CD4-positive, alpha-beta T cell treated with Interleukin-6 at 100 ng/mL for 8 hours (primary cell): Measurements from ENCODE around the gene ERICH2.

ENCODE experiments used
- DNase-seq: peaks from one replicate; pipeline ENCODE4 v3.0.0-alpha.2; 2020; ENCODE audit warnings: mixed read lengths, low spot score

Gene ERICH2

DNA sequence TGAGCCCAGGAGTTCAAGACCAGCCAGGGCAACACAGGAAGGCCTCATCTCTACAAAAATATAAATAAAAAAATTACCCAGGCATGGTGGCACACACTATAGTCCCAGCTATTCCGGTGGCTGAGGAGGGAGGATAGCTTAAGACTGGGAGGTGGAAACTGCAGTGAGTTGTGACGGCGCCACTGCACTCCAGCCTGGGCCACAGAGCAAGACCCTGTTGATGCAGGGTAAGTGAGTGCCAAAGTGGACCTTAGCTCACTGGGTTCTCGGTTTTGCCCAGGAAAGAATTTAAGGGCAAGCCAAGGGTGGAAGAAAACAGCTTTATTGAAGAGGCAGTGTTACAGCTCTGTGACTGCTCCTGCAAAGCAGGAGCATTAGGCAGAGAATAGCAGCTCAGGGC lies 6.9 kb upstream of the ERICH2 start:
- DNase-seq, result no peak

- no peak for DNase-seq
These were observed 5.3 kb upstream of the ERICH2 start for GRCh38 chr2:170764880-170765261.

GRCh38 chr2:170766693-170767092 lies 3.5 kb upstream of the ERICH2 start:
- no peak for DNase-seq

- DNase-seq, result peak; percentile 67
These were observed 635 bp downstream of the ERICH2 start for GRCh38 chr2:170770606-170771420.

DNA sequence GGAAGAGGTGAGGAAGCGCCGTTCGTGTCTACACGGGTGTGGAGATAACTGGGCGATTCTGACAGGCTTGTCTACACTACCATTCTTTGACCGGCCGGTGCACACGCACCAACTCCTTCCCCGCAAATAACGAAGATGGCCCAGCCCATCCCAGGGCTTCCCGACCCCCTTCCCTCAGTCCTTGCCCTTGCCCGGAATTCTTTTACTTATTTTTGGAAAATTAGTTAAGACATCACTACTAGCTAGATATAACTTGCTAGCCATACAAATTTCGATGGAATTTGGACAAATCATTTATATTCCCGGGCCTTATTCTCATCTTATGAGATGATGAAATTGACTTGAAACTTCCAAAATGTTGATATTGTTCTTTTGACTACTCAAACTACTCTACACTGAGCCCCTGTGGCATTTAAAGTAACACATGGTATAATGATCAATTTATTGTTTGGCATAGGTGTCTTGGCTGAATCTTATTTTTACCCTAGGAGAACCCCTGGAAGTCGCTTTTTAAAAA lies 1.3 kb downstream of the ERICH2 start:
- no peak for DNase-seq

DNA sequence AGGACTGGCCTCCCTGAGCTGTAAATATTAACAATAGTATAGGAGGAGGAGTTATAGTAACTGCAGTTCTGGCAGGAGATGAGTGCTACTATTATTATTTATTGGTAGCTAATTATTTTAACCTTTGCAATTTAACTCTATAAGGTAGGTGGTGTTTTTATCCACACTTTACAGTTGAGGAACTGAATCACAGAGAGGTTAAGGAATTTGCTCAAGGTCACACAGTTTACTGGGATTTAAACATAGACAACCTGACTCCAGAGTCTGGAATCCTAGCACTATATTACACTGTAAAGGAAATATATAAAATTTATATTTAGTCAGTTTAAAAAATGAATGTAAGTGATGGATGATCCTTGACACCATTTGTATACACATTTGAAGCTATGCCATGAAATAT lies 2.1 kb downstream of the ERICH2 start:
- DNase-seq, result no peak

GRCh38 chr2:170774074-170774473 lies 3.9 kb downstream of the ERICH2 start:
- DNase-seq, result no peak

DNA sequence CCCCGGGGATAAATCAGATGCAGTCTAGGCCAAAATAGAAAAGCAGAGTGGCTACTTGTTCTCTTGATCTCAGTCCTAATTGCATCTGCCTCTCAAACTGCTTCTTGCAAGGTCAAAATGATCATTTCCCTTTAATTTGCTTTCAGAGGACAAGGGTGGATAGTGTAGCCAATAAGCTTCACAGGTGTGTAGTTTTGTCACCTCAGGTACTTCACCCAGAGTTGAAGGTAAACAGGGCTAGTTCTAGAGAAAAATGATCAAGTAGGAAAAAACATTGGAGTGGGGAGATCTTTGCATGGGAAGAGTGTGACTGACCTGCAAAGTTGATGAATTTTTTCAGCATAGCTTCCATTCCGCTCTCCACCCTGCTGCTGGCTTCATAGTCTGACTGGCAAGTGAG lies 8.7 kb downstream of the ERICH2 start:
- DNase-seq, result no peak

DNA sequence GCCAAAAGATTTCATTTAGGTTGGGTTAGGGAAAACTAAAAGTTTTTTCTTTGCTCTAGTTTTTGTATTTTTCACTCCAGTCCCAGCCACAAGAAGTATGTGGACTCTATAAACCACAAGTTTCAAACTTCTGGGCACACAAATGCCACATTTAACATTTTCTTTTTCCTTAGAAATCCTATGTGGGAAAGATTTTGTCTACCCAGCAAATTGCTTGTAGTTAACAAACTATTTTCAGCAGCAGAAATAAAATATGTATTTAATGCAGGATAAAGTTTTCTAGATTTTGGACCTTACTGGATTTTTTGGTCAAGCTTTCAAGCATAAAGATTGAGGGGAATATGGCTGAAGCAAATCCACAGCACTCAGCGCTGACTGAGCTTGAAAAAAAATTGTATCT lies 9.1 kb downstream of the ERICH2 start:
- DNase-seq, result no peak

- DNase-seq, result no peak
These were observed 12.5 kb downstream of the ERICH2 start for GRCh38 chr2:170782673-170783072.

DNA sequence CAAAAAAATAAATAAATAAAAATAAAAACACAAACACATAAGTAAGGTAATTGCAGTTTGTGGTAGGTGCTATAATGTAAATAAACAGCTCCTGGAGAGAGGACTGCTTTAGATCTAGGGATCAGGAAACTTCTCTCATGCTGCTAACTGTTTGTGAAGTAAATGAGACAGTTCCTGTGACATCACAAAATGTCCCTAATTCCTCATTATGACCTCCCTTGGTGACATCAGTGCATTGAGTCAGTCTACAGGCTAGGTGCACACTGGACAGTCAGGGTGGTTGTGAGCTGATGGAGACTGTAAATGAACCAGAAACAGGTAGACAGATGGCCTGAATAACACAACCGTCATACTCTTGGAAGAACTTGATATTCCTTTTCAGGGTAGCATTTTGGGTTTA lies 13.4 kb downstream of the ERICH2 start:
- DNase-seq, result no peak

DNA sequence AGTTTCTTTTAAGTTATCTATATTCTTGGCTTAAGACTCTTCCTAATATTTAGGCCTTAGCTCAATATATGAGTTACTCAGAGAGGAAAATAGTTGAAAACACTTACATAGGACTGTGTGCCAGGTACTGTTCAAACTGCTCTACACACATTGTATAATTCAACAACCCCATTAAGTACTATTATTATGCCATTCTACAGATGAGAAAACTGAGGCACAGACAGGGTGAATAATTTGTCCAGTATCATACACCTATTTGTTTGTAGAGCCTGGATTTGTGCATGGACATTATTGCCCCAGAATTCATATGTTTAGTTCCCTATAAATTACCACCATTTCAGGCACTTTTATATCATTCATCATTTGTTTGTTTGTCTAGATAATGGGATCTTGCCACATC lies 28.8 kb downstream of the ERICH2 start:
- no peak for DNase-seq

- DNase-seq, result no peak
These were observed 36.4 kb downstream of the ERICH2 start for GRCh38 chr2:170806548-170806947.

GRCh38 chr2:170812710-170813600 lies 42.8 kb downstream of the ERICH2 start:
- peak; percentile 46 for DNase-seq

- DNase-seq, result no peak
These were observed 43.7 kb downstream of the ERICH2 start for GRCh38 chr2:170813611-170814532.

GRCh38 chr2:170814533-170815230 lies 44.5 kb downstream of the ERICH2 start:
- no peak for DNase-seq

DNA sequence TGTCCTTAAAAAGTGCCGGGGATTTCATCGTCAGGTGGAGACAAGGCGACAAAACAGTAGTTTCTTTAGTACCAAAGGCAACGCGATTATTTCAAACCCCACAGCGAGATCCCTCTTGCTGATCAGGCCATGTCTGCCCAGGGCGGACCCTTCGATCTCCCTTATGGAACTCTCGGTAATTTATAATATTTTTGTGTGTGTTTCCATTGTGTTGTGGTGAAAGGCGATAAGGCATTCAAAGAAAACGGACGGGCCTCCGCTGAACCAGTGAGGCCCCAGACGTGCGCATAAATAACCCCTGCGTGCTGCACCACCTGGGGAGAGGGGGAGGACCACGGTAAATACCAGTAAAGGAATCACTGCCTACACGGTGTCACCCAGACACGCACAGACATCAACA lies 45.1 kb downstream of the ERICH2 start:
- DNase-seq, result no peak

DNA sequence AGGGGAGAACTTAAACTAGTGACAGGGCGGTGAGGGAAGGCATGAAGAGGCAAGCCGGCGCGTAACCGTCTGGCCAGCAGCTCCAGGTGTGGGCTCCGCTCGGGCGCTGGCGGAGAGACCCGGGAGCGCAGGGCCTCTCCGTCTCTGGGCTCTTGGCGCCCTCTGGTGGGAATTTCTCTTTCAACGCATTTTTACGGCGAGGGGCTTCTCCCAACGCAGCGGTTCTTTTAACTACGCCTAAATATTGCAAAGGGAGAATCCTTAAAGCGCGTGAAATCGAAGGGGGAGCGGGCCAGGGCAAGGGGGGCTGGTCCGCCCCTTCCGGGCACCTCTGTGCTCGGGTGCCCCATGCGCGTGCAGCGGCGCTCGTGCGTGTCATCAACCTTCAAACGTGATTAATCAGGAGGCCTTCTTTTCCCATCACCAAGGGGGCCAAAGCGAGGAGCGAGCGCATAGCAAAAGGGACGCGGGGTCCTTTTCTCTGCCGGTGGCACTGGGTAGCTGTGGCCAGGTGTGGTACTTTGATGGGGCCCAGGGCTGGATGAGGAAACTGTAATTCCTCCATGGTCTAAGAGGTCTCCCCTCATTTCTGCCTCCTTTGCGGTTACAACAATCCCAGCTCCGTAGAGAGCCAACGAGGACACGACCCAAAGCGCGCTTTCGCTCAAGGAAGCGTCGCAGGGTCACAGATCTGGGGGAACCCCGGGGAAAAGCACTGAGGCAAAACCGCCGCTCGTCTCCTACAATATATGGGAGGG lies 45.7 kb downstream of the ERICH2 start:
- DNase-seq, result peak; percentile 54

DNA sequence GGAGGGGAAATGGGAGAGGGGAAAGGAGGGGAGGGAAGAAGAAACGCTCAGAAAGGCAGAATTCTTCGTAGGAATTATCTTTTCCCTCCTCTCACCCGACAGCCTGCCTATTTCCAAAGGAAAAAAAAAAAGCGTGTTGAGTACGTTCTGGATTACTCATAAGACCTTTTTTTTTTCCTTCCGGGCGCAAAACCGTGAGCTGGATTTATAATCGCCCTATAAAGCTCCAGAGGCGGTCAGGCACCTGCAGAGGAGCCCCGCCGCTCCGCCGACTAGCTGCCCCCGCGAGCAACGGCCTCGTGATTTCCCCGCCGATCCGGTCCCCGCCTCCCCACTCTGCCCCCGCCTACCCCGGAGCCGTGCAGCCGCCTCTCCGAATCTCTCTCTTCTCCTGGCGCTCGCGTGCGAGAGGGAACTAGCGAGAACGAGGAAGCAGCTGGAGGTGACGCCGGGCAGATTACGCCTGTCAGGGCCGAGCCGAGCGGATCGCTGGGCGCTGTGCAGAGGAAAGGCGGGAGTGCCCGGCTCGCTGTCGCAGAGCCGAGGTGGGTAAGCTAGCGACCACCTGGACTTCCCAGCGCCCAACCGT lies 46.4 kb downstream of the ERICH2 start, which contains the start of gene GAD1:
Gene GAD1 (plus strand): TSS at position 384 of the 589 bp plus-strand sequence. CDS start 1,705 bp downstream, outside the sequence.
- peak; percentile 29 for DNase-seq
